Nephron (organoid): Measurements from ENCODE around the gene CLDN6.
A peak's percentile ranks its signal among the peaks of the same experiment; 100 is the strongest.

ENCODE experiments used
- H3K27ac Mint-ChIP-seq, 3 experiments: 2 replicates each; pipeline ENCODE4 v1.8.0; 2020; ENCODE audit warnings: mixed read lengths in 3 of 3, mild to moderate bottlenecking in 2 of 3, moderate library complexity in 1 of 3
- H3K27me3 Mint-ChIP-seq: 2 replicates; pipeline ENCODE4 v1.8.0; 2021; ENCODE audit warnings: low read depth, mild to moderate bottlenecking, moderate library complexity, mixed read lengths
- H3K36me3 Mint-ChIP-seq: 2 replicates; pipeline ENCODE4 v1.8.0; 2020; ENCODE audit warnings: low read depth, mixed read lengths
- H3K4me1 Mint-ChIP-seq: 2 replicates; pipeline ENCODE4 v1.8.0; 2020; ENCODE audit warnings: mixed read lengths
- H3K4me3 Mint-ChIP-seq, 3 experiments: 2 replicates each; pipeline ENCODE4 v1.8.0; 2020; ENCODE audit warnings: mild to moderate bottlenecking in 3 of 3, mixed read lengths in 3 of 3, moderate library complexity in 2 of 3
- H3K9me3 Mint-ChIP-seq: 2 replicates; pipeline ENCODE4 v1.8.0; 2020; ENCODE audit warnings: mixed read lengths
- TF ChIP-seq, protein P1 (sequence below), 3 experiments: fragments of 200-600 bp; sonication (generic); IDR thresholded peaks; one replicate each; pipeline ENCODE4 v1.5.0; 2021; ENCODE audit warnings: antibody characterized with exemption in 3 of 3; ENCODE audit not compliant: unreplicated experiment in 3 of 3

Gene CLDN6

DNA sequence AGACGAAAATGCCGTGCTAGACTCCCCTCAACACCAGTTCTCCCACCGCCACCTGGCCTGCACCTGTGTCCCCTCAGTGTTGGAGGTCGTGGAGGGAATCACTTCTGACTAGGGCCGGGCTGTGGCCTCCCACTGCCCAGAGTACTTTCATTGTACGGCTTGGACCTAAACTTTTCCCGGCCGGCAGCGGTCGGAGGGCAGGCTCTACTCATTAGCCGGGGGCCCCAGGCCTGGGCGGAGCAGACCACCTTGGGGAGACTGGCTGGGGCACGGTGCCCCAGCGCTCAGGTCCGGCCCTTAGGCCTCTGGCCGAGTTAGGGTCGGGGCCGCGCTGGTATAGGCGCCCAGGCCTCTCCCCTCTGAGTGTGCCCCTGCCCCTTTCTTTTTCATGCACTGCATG lies 639 bp downstream of the CLDN6 start:
- peaks cover 17% of the 10 kb centered on the region for H3K4me1 Mint-ChIP-seq
- peak overlapping the region in 1 of 3 experiments; percentile 78 for H3K27ac Mint-ChIP-seq
- H3K4me3 Mint-ChIP-seq, result peak overlapping the region; percentile 61 to 73 (median 70)
- no peaks in the 10 kb centered on the region for H3K9me3 Mint-ChIP-seq
- TF ChIP-seq, protein P1, sequence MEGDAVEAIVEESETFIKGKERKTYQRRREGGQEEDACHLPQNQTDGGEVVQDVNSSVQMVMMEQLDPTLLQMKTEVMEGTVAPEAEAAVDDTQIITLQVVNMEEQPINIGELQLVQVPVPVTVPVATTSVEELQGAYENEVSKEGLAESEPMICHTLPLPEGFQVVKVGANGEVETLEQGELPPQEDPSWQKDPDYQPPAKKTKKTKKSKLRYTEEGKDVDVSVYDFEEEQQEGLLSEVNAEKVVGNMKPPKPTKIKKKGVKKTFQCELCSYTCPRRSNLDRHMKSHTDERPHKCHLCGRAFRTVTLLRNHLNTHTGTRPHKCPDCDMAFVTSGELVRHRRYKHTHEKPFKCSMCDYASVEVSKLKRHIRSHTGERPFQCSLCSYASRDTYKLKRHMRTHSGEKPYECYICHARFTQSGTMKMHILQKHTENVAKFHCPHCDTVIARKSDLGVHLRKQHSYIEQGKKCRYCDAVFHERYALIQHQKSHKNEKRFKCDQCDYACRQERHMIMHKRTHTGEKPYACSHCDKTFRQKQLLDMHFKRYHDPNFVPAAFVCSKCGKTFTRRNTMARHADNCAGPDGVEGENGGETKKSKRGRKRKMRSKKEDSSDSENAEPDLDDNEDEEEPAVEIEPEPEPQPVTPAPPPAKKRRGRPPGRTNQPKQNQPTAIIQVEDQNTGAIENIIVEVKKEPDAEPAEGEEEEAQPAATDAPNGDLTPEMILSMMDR (IDR thresholded peaks at IDR 0.05; ENCODE audit: unreplicated experiment in 3 of 3), result no peak
- H3K36me3 Mint-ChIP-seq, result no peaks in the 10 kb centered on the region
- H3K27me3 Mint-ChIP-seq, result peaks cover 67% of the 10 kb centered on the region

DNA sequence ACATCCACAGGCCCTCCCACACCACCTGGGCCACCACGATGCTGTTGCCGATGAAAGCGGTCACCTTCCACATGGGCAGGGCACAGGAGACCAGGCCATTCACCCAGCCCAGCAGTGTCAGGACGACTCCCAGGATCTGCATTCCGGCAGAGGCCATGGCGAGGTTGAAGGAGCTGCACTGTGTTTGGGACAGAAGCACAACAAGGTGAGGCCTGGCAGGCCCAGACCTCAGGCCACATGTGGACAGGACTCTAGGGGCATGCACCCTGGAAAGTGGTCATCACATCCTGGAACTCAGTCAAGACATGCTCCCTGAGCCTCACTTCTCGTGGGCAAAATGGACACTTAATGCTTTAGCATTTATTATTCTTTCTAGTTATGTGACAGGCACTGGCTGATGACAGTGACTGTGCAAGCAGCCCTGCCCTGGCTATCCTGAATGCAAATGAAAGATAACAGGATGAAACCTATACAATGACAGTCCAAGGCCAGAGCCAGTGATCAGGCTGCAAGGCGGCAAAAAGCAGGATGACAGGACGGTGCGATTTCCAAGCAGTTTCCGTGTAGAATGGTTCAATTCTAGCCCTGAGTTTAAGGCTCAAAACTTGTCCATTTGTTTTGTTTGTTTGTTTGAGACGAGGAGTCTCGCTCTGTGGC lies 2.0 kb downstream of the CLDN6 start:
- Mint-ChIP-seq H3K4me1 (peaks cover 4% of the 10 kb centered on the region), H3K36me3 (no peaks in the 10 kb centered on the region), H3K27ac (peak overlapping the region in 1 of 3 experiments; percentile 65), H3K27me3 (peaks cover 72% of the 10 kb centered on the region), H3K4me3 (peak overlapping the region; percentile 58 to 77 (median 63)), H3K9me3 (no peaks in the 10 kb centered on the region)
- TF ChIP-seq, protein P1 (IDR thresholded peaks at IDR 0.05; ENCODE audit: unreplicated experiment in 3 of 3), result no peak

DNA sequence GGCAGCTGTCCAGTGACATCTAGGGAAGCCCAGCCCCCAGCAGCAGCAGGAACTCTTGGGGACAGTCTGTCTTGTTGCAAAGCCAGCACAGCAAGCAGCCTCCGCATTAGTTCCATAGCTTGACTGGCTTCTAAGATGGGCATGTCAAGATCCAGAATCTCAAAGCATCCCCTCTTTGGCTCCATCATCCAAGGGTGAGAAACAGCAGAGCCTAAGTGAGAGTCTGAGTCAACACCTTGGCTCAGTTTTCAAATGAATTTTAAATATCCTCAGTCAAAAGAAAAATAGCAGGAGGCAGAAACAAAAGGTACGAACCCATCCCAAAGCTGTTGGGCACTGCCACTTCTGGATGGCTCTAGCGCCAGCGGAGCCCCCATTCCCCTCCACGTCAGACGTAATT lies 3.0 kb downstream of the CLDN6 start:
- Mint-ChIP-seq H3K36me3 (no peaks in the 10 kb centered on the region), H3K4me3 (peak overlapping the region in 2 of 3 experiments; percentile 18 to 41), H3K9me3 (no peaks in the 10 kb centered on the region), H3K27me3 (peaks cover 78% of the 10 kb centered on the region), H3K27ac (no peak overlapping the region), H3K4me1 (peaks cover 2% of the 10 kb centered on the region)
- TF ChIP-seq, protein P1 (IDR thresholded peaks at IDR 0.05; ENCODE audit: unreplicated experiment in 3 of 3), result no peak

DNA sequence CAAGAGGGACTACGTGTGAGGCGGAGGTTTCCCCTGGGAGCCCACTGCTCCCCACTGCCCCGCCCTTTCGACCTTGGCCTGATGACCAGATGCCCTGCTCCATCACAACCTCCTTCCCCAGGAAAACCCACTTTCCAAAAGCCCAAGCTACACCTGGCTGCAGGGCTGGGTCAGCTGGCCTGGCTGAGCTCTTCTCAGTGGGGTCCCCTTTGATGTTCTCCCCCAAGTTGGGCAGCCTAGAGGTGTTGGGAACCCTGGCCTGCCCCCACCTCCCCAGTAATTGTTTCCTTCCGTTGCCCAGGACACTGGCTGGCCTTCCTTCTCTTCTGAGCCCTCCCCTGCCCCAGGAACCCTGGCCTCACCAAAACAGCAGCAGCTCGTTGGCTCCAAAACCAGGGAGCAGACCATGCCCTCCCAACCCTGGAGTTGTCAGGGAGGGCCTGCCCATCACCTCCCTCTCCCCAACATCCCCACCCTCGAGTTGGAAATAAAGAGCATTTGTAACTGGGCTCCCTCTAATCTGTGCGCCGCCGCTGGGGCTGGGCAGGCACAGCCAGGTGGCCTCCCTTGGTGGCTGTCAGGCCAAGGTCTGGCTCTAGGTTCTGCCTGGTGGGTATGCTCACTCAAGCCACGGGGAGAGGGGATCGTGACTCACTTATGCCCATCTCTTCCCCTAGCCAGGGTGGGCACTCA lies 3.8 kb downstream of the CLDN6 start:
- no peaks in the 10 kb centered on the region for H3K4me1 Mint-ChIP-seq
- TF ChIP-seq, protein P1 (IDR thresholded peaks at IDR 0.05; ENCODE audit: unreplicated experiment in 3 of 3), result no peak
- H3K27ac Mint-ChIP-seq, result no peak overlapping the region
- no peaks in the 10 kb centered on the region for H3K36me3 Mint-ChIP-seq
- no peaks in the 10 kb centered on the region for H3K9me3 Mint-ChIP-seq
- peaks cover 83% of the 10 kb centered on the region for H3K27me3 Mint-ChIP-seq
- no peak overlapping the region for H3K4me3 Mint-ChIP-seq

DNA sequence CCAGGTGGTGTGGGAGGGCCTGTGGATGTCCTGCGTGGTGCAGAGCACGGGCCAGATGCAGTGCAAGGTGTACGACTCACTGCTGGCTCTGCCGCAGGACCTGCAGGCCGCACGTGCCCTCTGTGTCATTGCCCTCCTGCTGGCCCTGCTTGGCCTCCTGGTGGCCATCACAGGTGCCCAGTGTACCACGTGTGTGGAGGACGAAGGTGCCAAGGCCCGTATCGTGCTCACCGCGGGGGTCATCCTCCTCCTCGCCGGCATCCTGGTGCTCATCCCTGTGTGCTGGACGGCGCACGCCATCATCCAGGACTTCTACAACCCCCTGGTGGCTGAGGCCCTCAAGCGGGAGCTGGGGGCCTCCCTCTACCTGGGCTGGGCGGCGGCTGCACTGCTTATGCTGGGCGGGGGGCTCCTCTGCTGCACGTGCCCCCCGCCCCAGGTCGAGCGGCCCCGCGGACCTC lies 4.5 kb downstream of the CLDN6 start:
- Mint-ChIP-seq H3K4me1 (no peaks in the 10 kb centered on the region), H3K27me3 (peaks cover 84% of the 10 kb centered on the region), H3K4me3 (no peak overlapping the region), H3K9me3 (no peaks in the 10 kb centered on the region), H3K36me3 (no peaks in the 10 kb centered on the region), H3K27ac (no peak overlapping the region)
- TF ChIP-seq, protein P1 (IDR thresholded peaks at IDR 0.05; ENCODE audit: unreplicated experiment in 3 of 3), result no peak
